GM23338 (cell line): ENCODE data around the gene BCL2. TPM values are rescaled to one million over a fixed set of nuclear protein-coding genes. Genes with fewer than 3 reads are reported as not detected.

Source experiments
- ATAC-seq: fragments of 200-7000 bp; cut with Tn5 transposase; 3 replicates; pipeline ENCODE4 v1.9.1; 2020
- DNase-seq: peaks from one replicate; pipeline ENCODE4 v3.0.0-alpha.2; 2015; ENCODE audit warnings: low spot score
- H2AFZ ChIP-seq: fragments of 200-600 bp; sonication (generic); 2 replicates; pipeline ENCODE4 v1.8.0; 2016; ENCODE audit warnings: antibody characterized with exemption, mild to moderate bottlenecking, moderate library complexity
- H3F3A ChIP-seq: fragments of 200-600 bp; sonication (generic); replicated peaks from 2 replicates; pipeline ENCODE4 v1.8.0; 2017; ENCODE audit warnings: antibody characterized with exemption, mixed run types, low read depth
- H3K27ac ChIP-seq: fragments of 200-600 bp; sonication (generic); 2 replicates; pipeline ENCODE4 v1.6.1; 2016; ENCODE audit warnings: low read depth
- H3K27me3 ChIP-seq: fragments of 200-600 bp; sonication (generic); 2 replicates; pipeline ENCODE4 v1.8.0; 2016; ENCODE audit warnings: mild to moderate bottlenecking, mixed run types, moderate library complexity; ENCODE audit not compliant: insufficient read depth
- H3K36me3 ChIP-seq: fragments of 200-600 bp; sonication (generic); 2 replicates; pipeline ENCODE4 v1.8.0; 2016; ENCODE audit warnings: mild to moderate bottlenecking; ENCODE audit not compliant: insufficient read depth
- H3K4me1 ChIP-seq: fragments of 200-600 bp; sonication (generic); 2 replicates; pipeline ENCODE4 v1.8.0; 2016; ENCODE audit warnings: mild to moderate bottlenecking, moderate library complexity; ENCODE audit not compliant: insufficient read depth
- H3K4me2 ChIP-seq: fragments of 200-600 bp; sonication (generic); 2 replicates; pipeline ENCODE4 v1.7.1; 2017; ENCODE audit warnings: mixed run types
- H3K4me3 ChIP-seq: fragments of 200-600 bp; sonication (generic); 2 replicates; pipeline ENCODE4 v1.6.1; 2016; ENCODE audit warnings: mixed run types
- H3K79me2 ChIP-seq: fragments of 200-600 bp; sonication (generic); replicated peaks from 2 replicates; pipeline ENCODE4 v1.8.0; 2017; ENCODE audit warnings: mild to moderate bottlenecking; ENCODE audit not compliant: insufficient read depth
- H3K9me2 ChIP-seq: fragments of 200-600 bp; sonication (generic); 2 replicates; pipeline ENCODE4 v1.8.0; 2017; ENCODE audit not compliant: insufficient read depth
- H4K20me1 ChIP-seq: fragments of 200-600 bp; sonication (generic); replicated peaks from 2 replicates; pipeline ENCODE4 v1.8.0; 2017; ENCODE audit warnings: mild to moderate bottlenecking; ENCODE audit not compliant: insufficient read depth
- H3K27ac Mint-ChIP-seq: 2 replicates; pipeline ENCODE4 v1.8.0; 2020; ENCODE audit warnings: inconsistent platforms, mild to moderate bottlenecking, moderate library complexity, mixed read lengths
- H3K27me3 Mint-ChIP-seq: 3 replicates; pipeline ENCODE4 v1.8.0; 2022; ENCODE audit warnings: low read depth, mild to moderate bottlenecking, moderate library complexity, mixed read lengths, inconsistent platforms; ENCODE audit not compliant: insufficient read depth, poor library complexity
- H3K36me3 Mint-ChIP-seq: 3 replicates; pipeline ENCODE4 v1.8.0; 2021; ENCODE audit warnings: low read depth, mild to moderate bottlenecking, inconsistent platforms, moderate library complexity, mixed read lengths
- H3K4me1 Mint-ChIP-seq: 3 replicates; pipeline ENCODE4 v1.8.0; 2020; ENCODE audit warnings: mild to moderate bottlenecking, inconsistent platforms, mixed read lengths
- H3K4me3 Mint-ChIP-seq: 3 replicates; pipeline ENCODE4 v1.8.0; 2021; ENCODE audit warnings: moderate library complexity, mild to moderate bottlenecking, inconsistent platforms, mixed read lengths
- H3K9me3 Mint-ChIP-seq: 3 replicates; pipeline ENCODE4 v1.8.0; 2020; ENCODE audit warnings: moderate library complexity, mild to moderate bottlenecking, inconsistent platforms, mixed read lengths
- CREB1 ChIP-seq: fragments of 250-450 bp; sonication (Bioruptor Pico); IDR thresholded peaks from 2 replicates; pipeline ENCODE4 v1.5.0; 2020; ENCODE audit warnings: low read depth, mild to moderate bottlenecking, moderate library complexity
- EZH2 ChIP-seq: fragments of 200-600 bp; sonication (generic); IDR thresholded peaks from one replicate; pipeline ENCODE4 v1.8.0; 2017; ENCODE audit warnings: antibody characterized with exemption, mild to moderate bottlenecking, low read depth; ENCODE audit not compliant: unreplicated experiment
- JUNB ChIP-seq: IDR thresholded peaks from one replicate; pipeline ENCODE4 v1.6.1; 2016; ENCODE audit warnings: antibody characterized with exemption; ENCODE audit not compliant: unreplicated experiment
- NANOG ChIP-seq: IDR thresholded peaks from 2 replicates; pipeline ENCODE4 v1.6.1; 2016; ENCODE audit warnings: antibody characterized with exemption, borderline replicate concordance
- POLR2AphosphoS5 ChIP-seq: IDR thresholded peaks from 2 replicates; pipeline ENCODE4 v1.6.1; 2016; ENCODE audit warnings: antibody characterized with exemption, low read depth
- STAT1 ChIP-seq: IDR thresholded peaks from one replicate; pipeline ENCODE4 v1.6.1; 2016; ENCODE audit warnings: antibody characterized with exemption; ENCODE audit not compliant: unreplicated experiment
- ZNF114 ChIP-seq: fragments of 250-450 bp; sonication (Bioruptor Pico); IDR thresholded peaks from 2 replicates; pipeline ENCODE4 v1.5.0; 2020; ENCODE audit warnings: mild to moderate bottlenecking, moderate library complexity
- ZNF331 ChIP-seq: fragments of 250-450 bp; sonication (Bioruptor Pico); IDR thresholded peaks from 2 replicates; pipeline ENCODE4 v1.5.0; 2020; ENCODE audit warnings: low read depth, mild to moderate bottlenecking, moderate library complexity
- polyA plus RNA-seq: library from polyadenylated mRNA; unstranded; fragments of >200 nt; fragmentation: Nextera tagmentation; extraction: Ambion mirVana; gene quantifications from 2 replicates; pipeline ENCODE4 v1.2.1, GENCODE V29; 2016
- total RNA-seq: library from RNA; depleted of rRNA; stranded (reverse); fragments of >200 nt; shearing (Covaris generic); gene quantifications from 2 replicates; pipeline ENCODE4 v1.2.3, GENCODE V29; 2014
- TF ChIP-seq, protein P1 (sequence below): IDR thresholded peaks from one replicate; pipeline ENCODE4 v1.6.1; 2018; ENCODE audit warnings: antibody characterized with exemption; ENCODE audit not compliant: unreplicated experiment
- TF ChIP-seq, protein P2 (sequence below): IDR thresholded peaks from 2 replicates; pipeline ENCODE4 v1.6.1; 2016; ENCODE audit warnings: antibody characterized with exemption
- TF ChIP-seq, protein P3 (sequence below): fragments of 250-450 bp; sonication (Bioruptor Pico); IDR thresholded peaks from 2 replicates; pipeline ENCODE4 v1.5.0; 2020; ENCODE audit warnings: mild to moderate bottlenecking, moderate library complexity

The BCL2 gene
- total and polyA plus RNA-seq, 2 experiments from 2014 or later = 1.2 to 4.0 TPM

DNA sequence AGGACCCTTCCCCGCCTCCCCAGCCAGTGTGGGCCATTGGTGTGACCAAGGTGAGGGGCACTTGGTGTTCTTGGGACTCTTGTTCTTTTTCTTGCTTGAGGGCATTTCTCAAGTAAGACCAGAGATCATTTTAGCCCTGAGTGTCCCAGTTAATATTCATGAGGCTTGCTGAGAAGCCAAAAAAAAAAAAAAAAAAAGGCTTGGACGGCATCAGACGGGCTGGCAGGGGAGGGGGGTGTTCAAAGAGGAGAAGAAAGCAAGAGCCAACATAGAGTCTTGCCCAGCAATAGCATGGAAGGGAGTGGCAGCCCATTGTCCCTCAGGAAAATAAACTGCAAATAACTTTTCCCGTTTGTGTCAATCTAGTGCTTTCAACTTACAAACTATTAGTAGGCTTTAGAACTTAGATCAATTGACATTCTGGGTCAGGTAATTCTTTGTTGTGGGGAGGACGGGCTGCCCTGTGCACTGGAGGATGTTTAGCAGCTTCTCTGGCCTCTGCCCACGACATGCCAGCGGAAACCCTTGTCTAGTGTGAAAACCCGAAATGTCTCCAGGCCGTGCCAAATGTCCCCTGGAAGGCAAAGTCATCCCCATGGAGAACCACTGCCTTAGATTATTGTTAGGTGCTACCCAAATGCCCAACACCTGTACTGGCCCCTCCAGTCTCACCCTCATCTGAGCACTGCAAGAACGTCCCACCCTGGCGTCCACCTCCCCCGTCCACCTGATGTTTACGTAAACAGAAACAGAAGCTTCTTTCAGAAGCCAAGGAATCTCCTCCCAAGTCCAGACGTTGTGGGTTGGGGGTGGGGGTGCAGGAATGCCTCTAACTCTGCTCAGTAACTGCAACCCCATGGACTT is 163.4 kb downstream of the BCL2 start:
- Histone ChIP-seq H3K9me2 (no peaks in the 10 kb centered on the region), H3K36me3 (no peaks in the 10 kb centered on the region), H4K20me1 (no peaks in the 10 kb centered on the region), H3K4me2 (no peak overlapping the region), H3K27me3 (no peaks in the 10 kb centered on the region), H3K4me1 (peaks cover 5% of the 10 kb centered on the region; the same call in 1 of the 2 replicates), H3K27ac (no peak overlapping the region), H2AFZ (no peak overlapping the region), H3K4me3 (no peak overlapping the region), H3F3A (no peaks in the 10 kb centered on the region), H3K79me2 (no peaks in the 10 kb centered on the region)
- Mint-ChIP-seq H3K4me1 (peaks cover 17% of the 10 kb centered on the region), H3K9me3 (no peaks in the 10 kb centered on the region), H3K27me3 (peaks cover 9% of the 10 kb centered on the region), H3K4me3 (no peak overlapping the region), H3K27ac (no peak overlapping the region), H3K36me3 (no peaks in the 10 kb centered on the region)
- DNase-seq = no peak
- TF ChIP-seq NANOG (no peak), EZH2 (no peak), POLR2AphosphoS5 (no peak), ZNF114 (CRISPR knock-in tag) (no peak), STAT1 (no peak), CREB1 (CRISPR knock-in tag) (no peak), ZNF331 (no peak), JUNB (no peak)
- TF ChIP-seq, protein P1, sequence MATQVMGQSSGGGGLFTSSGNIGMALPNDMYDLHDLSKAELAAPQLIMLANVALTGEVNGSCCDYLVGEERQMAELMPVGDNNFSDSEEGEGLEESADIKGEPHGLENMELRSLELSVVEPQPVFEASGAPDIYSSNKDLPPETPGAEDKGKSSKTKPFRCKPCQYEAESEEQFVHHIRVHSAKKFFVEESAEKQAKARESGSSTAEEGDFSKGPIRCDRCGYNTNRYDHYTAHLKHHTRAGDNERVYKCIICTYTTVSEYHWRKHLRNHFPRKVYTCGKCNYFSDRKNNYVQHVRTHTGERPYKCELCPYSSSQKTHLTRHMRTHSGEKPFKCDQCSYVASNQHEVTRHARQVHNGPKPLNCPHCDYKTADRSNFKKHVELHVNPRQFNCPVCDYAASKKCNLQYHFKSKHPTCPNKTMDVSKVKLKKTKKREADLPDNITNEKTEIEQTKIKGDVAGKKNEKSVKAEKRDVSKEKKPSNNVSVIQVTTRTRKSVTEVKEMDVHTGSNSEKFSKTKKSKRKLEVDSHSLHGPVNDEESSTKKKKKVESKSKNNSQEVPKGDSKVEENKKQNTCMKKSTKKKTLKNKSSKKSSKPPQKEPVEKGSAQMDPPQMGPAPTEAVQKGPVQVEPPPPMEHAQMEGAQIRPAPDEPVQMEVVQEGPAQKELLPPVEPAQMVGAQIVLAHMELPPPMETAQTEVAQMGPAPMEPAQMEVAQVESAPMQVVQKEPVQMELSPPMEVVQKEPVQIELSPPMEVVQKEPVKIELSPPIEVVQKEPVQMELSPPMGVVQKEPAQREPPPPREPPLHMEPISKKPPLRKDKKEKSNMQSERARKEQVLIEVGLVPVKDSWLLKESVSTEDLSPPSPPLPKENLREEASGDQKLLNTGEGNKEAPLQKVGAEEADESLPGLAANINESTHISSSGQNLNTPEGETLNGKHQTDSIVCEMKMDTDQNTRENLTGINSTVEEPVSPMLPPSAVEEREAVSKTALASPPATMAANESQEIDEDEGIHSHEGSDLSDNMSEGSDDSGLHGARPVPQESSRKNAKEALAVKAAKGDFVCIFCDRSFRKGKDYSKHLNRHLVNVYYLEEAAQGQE = no peak
- TF ChIP-seq, protein P2, sequence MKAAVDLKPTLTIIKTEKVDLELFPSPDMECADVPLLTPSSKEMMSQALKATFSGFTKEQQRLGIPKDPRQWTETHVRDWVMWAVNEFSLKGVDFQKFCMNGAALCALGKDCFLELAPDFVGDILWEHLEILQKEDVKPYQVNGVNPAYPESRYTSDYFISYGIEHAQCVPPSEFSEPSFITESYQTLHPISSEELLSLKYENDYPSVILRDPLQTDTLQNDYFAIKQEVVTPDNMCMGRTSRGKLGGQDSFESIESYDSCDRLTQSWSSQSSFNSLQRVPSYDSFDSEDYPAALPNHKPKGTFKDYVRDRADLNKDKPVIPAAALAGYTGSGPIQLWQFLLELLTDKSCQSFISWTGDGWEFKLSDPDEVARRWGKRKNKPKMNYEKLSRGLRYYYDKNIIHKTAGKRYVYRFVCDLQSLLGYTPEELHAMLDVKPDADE = no peak
- TF ChIP-seq, protein P3, sequence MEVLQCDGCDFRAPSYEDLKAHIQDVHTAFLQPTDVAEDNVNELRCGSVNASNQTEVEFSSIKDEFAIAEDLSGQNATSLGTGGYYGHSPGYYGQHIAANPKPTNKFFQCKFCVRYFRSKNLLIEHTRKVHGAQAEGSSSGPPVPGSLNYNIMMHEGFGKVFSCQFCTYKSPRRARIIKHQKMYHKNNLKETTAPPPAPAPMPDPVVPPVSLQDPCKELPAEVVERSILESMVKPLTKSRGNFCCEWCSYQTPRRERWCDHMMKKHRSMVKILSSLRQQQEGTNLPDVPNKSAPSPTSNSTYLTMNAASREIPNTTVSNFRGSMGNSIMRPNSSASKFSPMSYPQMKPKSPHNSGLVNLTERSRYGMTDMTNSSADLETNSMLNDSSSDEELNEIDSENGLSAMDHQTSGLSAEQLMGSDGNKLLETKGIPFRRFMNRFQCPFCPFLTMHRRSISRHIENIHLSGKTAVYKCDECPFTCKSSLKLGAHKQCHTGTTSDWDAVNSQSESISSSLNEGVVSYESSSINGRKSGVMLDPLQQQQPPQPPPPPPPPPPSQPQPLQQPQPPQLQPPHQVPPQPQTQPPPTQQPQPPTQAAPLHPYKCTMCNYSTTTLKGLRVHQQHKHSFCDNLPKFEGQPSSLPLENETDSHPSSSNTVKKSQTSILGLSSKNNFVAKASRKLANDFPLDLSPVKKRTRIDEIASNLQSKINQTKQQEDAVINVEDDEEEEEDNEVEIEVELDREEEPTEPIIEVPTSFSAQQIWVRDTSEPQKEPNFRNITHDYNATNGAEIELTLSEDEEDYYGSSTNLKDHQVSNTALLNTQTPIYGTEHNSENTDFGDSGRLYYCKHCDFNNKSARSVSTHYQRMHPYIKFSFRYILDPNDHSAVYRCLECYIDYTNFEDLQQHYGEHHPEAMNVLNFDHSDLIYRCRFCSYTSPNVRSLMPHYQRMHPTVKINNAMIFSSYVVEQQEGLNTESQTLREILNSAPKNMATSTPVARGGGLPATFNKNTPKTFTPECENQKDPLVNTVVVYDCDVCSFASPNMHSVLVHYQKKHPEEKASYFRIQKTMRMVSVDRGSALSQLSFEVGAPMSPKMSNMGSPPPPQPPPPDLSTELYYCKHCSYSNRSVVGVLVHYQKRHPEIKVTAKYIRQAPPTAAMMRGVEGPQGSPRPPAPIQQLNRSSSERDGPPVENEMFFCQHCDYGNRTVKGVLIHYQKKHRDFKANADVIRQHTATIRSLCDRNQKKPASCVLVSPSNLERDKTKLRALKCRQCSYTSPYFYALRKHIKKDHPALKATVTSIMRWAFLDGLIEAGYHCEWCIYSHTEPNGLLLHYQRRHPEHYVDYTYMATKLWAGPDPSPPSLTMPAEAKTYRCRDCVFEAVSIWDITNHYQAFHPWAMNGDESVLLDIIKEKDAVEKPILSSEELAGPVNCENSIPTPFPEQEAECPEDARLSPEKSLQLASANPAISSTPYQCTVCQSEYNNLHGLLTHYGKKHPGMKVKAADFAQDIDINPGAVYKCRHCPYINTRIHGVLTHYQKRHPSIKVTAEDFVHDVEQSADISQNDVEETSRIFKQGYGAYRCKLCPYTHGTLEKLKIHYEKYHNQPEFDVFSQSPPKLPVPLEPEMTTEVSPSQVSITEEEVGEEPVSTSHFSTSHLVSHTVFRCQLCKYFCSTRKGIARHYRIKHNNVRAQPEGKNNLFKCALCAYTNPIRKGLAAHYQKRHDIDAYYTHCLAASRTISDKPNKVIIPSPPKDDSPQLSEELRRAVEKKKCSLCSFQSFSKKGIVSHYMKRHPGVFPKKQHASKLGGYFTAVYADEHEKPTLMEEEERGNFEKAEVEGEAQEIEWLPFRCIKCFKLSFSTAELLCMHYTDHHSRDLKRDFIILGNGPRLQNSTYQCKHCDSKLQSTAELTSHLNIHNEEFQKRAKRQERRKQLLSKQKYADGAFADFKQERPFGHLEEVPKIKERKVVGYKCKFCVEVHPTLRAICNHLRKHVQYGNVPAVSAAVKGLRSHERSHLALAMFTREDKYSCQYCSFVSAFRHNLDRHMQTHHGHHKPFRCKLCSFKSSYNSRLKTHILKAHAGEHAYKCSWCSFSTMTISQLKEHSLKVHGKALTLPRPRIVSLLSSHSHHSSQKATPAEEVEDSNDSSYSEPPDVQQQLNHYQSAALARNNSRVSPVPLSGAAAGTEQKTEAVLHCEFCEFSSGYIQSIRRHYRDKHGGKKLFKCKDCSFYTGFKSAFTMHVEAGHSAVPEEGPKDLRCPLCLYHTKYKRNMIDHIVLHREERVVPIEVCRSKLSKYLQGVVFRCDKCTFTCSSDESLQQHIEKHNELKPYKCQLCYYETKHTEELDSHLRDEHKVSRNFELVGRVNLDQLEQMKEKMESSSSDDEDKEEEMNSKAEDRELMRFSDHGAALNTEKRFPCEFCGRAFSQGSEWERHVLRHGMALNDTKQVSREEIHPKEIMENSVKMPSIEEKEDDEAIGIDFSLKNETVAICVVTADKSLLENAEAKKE (CRISPR knock-in tag) = no peak
- no peak for ATAC-seq
